Rectal smooth muscle tissue (tissue), 1 donor: ENCODE results near the gene CNOT1.
"Not testable (repeated sequence)": the region's sequence is repeated elsewhere in the genome, so short reads cannot be mapped to it uniquely, and the experiment has no call there.

ENCODE experiments used
- H3K27ac ChIP-seq: one replicate; pipeline ENCODE4 v1.7.0; 2013; ENCODE audit warnings: low read depth, low read length, inconsistent platforms
- H3K27me3 ChIP-seq: one replicate; pipeline ENCODE4 v1.7.0; 2013; ENCODE audit warnings: low read length; ENCODE audit not compliant: control insufficient read depth, insufficient read depth
- H3K36me3 ChIP-seq: one replicate; pipeline ENCODE4 v1.7.0; 2013; ENCODE audit warnings: low read length; ENCODE audit not compliant: control insufficient read depth, insufficient read depth
- H3K4me1 ChIP-seq: one replicate; pipeline ENCODE4 v1.7.0; 2013; ENCODE audit warnings: low read length; ENCODE audit not compliant: control insufficient read depth, insufficient read depth
- H3K4me3 ChIP-seq: one replicate; pipeline ENCODE4 v1.7.0; 2013; ENCODE audit warnings: low read length
- H3K9ac ChIP-seq: one replicate; pipeline ENCODE4 v1.7.0; 2013; ENCODE audit warnings: low read length

The CNOT1 gene

GRCh38 chr16:58652741-58653140, 23.1 kb upstream of the CNOT1 start:
- no peak overlapping the region for H3K4me3 ChIP-seq
- no peaks in the 10 kb centered on the region for H3K36me3 ChIP-seq
- H3K4me1 ChIP-seq, result no peaks in the 10 kb centered on the region
- no peaks in the 10 kb centered on the region for H3K27me3 ChIP-seq
- H3K27ac ChIP-seq, result no peak overlapping the region
- no peak overlapping the region for H3K9ac ChIP-seq

- Histone ChIP-seq H3K4me3 (no peak overlapping the region), H3K27ac (no peak overlapping the region), H3K27me3 (no peaks in the 10 kb centered on the region), H3K4me1 (no peaks in the 10 kb centered on the region), H3K9ac (no peak overlapping the region), H3K36me3 (no peaks in the 10 kb centered on the region)
These were observed 22.3 kb upstream of the CNOT1 start for GRCh38 chr16:58651965-58652348.

GRCh38 chr16:58649707-58650106, 20.1 kb upstream of the CNOT1 start:
- no peak overlapping the region for H3K9ac ChIP-seq
- H3K4me1 ChIP-seq, result no peaks in the 10 kb centered on the region
- H3K4me3 ChIP-seq, result no peak overlapping the region
- H3K36me3 ChIP-seq, result no peaks in the 10 kb centered on the region
- H3K27me3 ChIP-seq, result no peaks in the 10 kb centered on the region
- no peak overlapping the region for H3K27ac ChIP-seq

DNA sequence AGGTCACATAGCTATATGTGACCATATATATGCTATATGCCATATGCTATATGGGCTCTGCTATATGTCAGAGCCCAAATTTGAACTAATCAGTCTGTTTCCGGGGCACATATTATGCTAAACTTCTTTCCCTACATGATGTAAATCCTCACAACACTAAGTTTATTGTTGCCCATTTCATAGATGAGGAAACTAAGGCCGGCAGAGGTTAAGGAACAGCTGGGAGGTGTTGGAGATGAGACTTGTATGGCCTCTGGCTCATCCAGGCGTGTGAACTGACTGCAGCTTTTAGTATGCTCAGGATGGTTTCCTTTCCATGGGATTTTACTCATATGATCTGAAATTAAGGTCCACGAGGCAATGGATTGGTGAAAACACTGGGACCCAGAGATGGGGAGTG, 17.5 kb upstream of the CNOT1 start:
- Histone ChIP-seq H3K9ac (no peak overlapping the region), H3K4me3 (no peak overlapping the region), H3K4me1 (no peaks in the 10 kb centered on the region), H3K36me3 (no peaks in the 10 kb centered on the region), H3K27me3 (no peaks in the 10 kb centered on the region), H3K27ac (no peak overlapping the region)

DNA sequence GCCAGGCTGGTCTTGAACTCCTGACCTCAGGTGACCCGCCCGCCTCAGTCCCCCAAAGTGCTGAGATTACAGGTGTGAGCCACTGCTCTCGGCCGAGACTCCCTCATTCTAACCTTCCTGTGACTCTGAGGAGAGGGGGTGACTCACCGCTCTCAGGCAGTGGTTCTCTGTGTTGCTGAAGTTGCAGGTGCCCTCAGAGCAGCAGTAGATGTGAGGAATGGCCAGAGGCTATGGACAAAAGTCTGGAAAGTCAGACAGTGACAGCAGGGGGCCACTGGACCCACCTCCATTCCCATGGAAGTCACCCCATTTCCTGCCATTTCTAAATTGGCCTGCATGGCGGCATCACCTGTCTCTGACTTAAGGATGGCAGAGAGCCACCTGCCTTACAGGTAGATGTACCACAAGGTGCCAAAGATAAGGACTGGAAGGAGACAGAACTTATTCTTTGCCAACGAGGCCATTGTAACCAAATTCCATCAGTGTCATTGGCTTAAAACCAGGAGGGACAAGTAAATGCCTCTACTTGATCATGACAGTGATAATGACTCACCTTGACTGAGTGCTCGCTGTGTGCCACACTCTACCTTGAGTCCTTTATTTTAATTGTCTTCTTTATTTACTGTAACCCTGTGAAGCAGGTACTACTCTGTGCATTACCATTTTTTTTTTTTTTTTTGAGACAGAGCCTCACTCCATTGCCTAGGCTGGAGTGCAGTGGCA, 15.3 kb upstream of the CNOT1 start:
- Histone ChIP-seq H3K4me3 (no peak overlapping the region), H3K36me3 (no peaks in the 10 kb centered on the region), H3K9ac (no peak overlapping the region), H3K4me1 (no peaks in the 10 kb centered on the region), H3K27me3 (no peaks in the 10 kb centered on the region), H3K27ac (no peak overlapping the region)

GRCh38 chr16:58644108-58644507, 14.5 kb upstream of the CNOT1 start:
- H3K27ac ChIP-seq, result no peak overlapping the region
- H3K27me3 ChIP-seq, result no peaks in the 10 kb centered on the region
- H3K4me1 ChIP-seq, result no peaks in the 10 kb centered on the region
- no peaks in the 10 kb centered on the region for H3K36me3 ChIP-seq
- no peak overlapping the region for H3K9ac ChIP-seq
- no peak overlapping the region for H3K4me3 ChIP-seq

GRCh38 chr16:58640949-58641348, 11.3 kb upstream of the CNOT1 start:
- Histone ChIP-seq H3K36me3 (no peaks in the 10 kb centered on the region), H3K4me1 (no peaks in the 10 kb centered on the region), H3K4me3 (no peak overlapping the region), H3K9ac (no peak overlapping the region), H3K27me3 (no peaks in the 10 kb centered on the region), H3K27ac (no peak overlapping the region)

- Histone ChIP-seq H3K27me3 (no peaks in the 10 kb centered on the region), H3K9ac (no peak overlapping the region), H3K4me1 (no peaks in the 10 kb centered on the region), H3K4me3 (no peak overlapping the region), H3K36me3 (no peaks in the 10 kb centered on the region), H3K27ac (no peak overlapping the region)
These were observed 10.2 kb upstream of the CNOT1 start for GRCh38 chr16:58639836-58640235.

- Histone ChIP-seq H3K27me3 (no peaks in the 10 kb centered on the region), H3K4me3 (no peak overlapping the region), H3K4me1 (no peaks in the 10 kb centered on the region), H3K36me3 (no peaks in the 10 kb centered on the region), H3K27ac (no peak overlapping the region), H3K9ac (no peak overlapping the region)
These were observed 9.6 kb upstream of the CNOT1 start for GRCh38 chr16:58639230-58639629.

DNA sequence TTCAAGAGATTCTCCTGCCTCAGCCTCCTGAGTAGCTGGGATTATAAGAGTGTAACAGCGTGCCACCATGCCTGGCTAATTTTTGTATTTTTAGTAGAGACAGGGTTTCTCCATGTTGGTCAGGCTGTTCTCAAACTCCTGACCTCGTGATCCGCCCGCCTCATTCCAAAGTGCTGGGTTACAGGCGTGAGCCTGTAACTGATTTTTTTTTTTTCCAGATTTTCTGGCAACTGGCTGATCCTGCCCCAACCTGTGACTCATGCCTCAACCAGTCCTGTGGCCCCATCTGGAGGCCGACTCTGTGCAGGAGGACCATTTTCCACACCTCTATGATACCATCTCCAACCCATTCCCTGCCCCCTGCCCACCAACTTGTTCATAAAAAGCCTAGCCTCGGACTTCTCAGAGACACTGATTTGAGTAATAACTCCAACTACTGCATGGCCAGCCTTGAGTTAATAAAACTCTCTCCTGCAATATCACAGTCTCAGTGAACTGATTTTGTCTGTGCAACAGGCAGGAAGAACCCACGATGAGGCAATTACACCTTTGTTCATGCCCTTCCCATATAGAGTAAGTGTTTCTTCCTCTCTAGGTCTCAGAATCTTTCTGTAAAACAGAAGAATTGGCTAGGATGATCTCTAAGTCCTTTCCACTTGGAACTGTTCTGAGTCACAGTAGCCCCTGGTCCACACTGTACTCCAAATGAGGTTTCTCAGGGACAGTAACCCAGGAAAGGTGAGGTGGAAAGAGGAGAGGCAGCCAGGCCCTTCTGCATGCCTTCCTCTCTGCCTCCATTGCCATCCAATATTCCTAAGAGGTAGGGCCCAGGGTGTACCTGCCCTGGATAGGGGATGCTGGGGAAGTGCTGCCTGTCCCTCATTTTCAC, 8.8 kb upstream of the CNOT1 start:
- Histone ChIP-seq H3K36me3 (no peaks in the 10 kb centered on the region), H3K4me3 (no peak overlapping the region), H3K4me1 (no peaks in the 10 kb centered on the region), H3K27ac (no peak overlapping the region), H3K27me3 (no peaks in the 10 kb centered on the region), H3K9ac (no peak overlapping the region)

- H3K9ac ChIP-seq, H3K4me1 ChIP-seq, H3K27ac ChIP-seq, H3K4me3 ChIP-seq, H3K36me3 ChIP-seq, H3K27me3 ChIP-seq: not testable (repeated sequence)
These were observed 7.4 kb upstream of the CNOT1 start for GRCh38 chr16:58637021-58637420.

DNA sequence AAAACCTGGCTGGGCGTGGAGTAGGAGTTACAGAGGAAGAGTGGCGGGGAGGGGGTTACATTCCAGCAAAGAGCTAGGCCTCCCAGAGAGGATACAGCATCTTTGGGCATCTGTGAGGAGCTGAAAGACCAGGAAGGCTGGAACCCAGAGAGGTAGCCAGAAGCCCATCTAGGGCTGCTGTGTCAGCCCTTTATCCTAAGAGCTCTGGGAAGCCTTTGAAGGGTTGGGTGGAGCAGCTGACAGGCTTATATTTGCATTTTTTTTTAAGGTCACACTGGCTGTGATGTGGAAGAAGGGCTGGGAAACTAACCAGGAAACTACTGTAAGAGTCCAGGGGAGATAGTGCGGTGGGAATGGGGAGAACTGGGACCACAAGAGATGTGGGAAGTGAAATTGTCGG, 6.8 kb upstream of the CNOT1 start:
- Histone ChIP-seq H3K27ac (no peak overlapping the region), H3K4me3 (no peak overlapping the region), H3K27me3 (no peaks in the 10 kb centered on the region), H3K36me3 (no peaks in the 10 kb centered on the region), H3K4me1 (no peaks in the 10 kb centered on the region), H3K9ac (no peak overlapping the region)

DNA sequence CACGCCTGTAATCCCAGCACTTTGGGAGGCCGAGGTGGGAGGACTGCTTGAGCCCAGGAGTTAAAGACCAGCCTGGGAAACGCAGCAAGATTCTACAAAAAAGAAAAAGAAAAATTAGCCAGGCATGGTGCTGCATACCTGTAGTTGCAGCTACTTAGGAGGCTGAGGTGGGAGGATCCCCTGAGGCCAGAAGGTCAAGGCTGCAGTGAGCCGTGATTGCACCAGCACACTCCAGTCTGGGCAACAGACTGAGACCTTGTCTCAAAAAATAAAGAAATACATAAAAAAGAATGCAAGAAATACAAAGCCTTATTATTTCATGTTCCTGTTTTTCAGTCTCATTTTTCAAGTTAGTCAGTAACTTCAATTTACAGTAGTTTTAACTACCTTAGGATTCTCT, 5.9 kb upstream of the CNOT1 start:
- H3K4me1 ChIP-seq, result no peaks in the 10 kb centered on the region
- no peak overlapping the region for H3K4me3 ChIP-seq
- H3K9ac ChIP-seq, result no peak overlapping the region
- no peaks in the 10 kb centered on the region for H3K36me3 ChIP-seq
- H3K27ac ChIP-seq, result no peak overlapping the region
- H3K27me3 ChIP-seq, result no peaks in the 10 kb centered on the region
